Panc1 (cell line): ENCODE data around the gene DAAM2. TPM values are rescaled to one million over a fixed set of nuclear protein-coding genes. Genes with fewer than 3 reads are reported as not detected.

Experiments used
- ATAC-seq: fragments of 200-7000 bp; cut with Tn5 transposase; 2 replicates; pipeline ENCODE4 v1.9.1; 2020; ENCODE audit warnings: mild to moderate bottlenecking, moderate library complexity
- BruUV-seq: library from RNA; stranded (reverse); fragments of 400-500 nt; replicated peaks from 2 replicates; lab custom pipeline; 2021; lab: Mats Ljungman, UMichigan
- CTCF ChIA-PET: fragments of 300-600 bp; sonication (Branson Sonifier 250); formaldehyde crosslinking; loops from one replicate; lab custom pipeline; 2022; ENCODE audit warnings: antibody characterized with exemption; lab: Charles Lee
- POLR2A ChIA-PET: fragments of 300-600 bp; sonication (Branson Sonifier 250); formaldehyde crosslinking; loops from one replicate; lab custom pipeline; 2022; ENCODE audit warnings: antibody characterized with exemption; lab: Charles Lee
- DNase-seq: peaks from one replicate; pipeline ENCODE4 v3.0.0-alpha.2; 2010; ENCODE audit warnings: low read depth, low spot score
- H3K27ac ChIP-seq: 2 replicates; pipeline ENCODE4 v1.5.1; 2011; ENCODE audit warnings: mild to moderate bottlenecking, low read length, inconsistent platforms
- H3K27me3 ChIP-seq: fragments of 200-500 bp; sonication (Bioruptor generic); 2 replicates; pipeline ENCODE4 v1.6.0; 2014; ENCODE audit warnings: low read length, inconsistent platforms; ENCODE audit not compliant: control insufficient read depth, insufficient read depth
- H3K36me3 ChIP-seq: fragments of 200-500 bp; sonication (Bioruptor generic); 2 replicates; pipeline ENCODE4 v1.5.1; 2014; ENCODE audit warnings: inconsistent platforms, mild to moderate bottlenecking, low read length, moderate library complexity; ENCODE audit not compliant: control insufficient read depth, insufficient read depth
- H3K4me1 ChIP-seq: 2 replicates; pipeline ENCODE4 v1.5.1; 2011; ENCODE audit warnings: inconsistent platforms, mild to moderate bottlenecking, low read length, moderate library complexity; ENCODE audit not compliant: control insufficient read depth, insufficient read depth
- H3K4me3 ChIP-seq, 2 experiments: 2 replicates each; pipeline ENCODE4 v1.5.1; 2011 to 2012; ENCODE audit warnings: low read depth in 2 of 2, low read length in 2 of 2, mild to moderate bottlenecking in 2 of 2, inconsistent platforms in 1 of 2, moderate library complexity in 1 of 2
- H3K9me3 ChIP-seq: fragments of 200-500 bp; sonication (Bioruptor generic); 2 replicates; pipeline ENCODE4 v1.5.1; 2014; ENCODE audit warnings: low read depth, mild to moderate bottlenecking, inconsistent platforms, low read length, moderate library complexity; ENCODE audit not compliant: control insufficient read depth, insufficient read depth
- POLR2AphosphoS5 ChIP-seq: IDR thresholded peaks from 2 replicates; pipeline ENCODE4 v1.6.1; 2012; ENCODE audit warnings: mild to moderate bottlenecking, low read depth, low read length, moderate library complexity
- REST ChIP-seq, 2 experiments: IDR thresholded peaks; 2 replicates each; pipeline ENCODE4 v1.6.1; 2011 to 2012; ENCODE audit warnings: low read depth in 2 of 2, control low read depth in 1 of 2, low read length in 1 of 2, mild to moderate bottlenecking in 1 of 2, moderate library complexity in 1 of 2; ENCODE audit not compliant: insufficient read depth in 1 of 2
- SIN3A ChIP-seq: IDR thresholded peaks from 2 replicates; pipeline ENCODE4 v1.6.1; 2012; ENCODE audit warnings: low read depth, mild to moderate bottlenecking, low read length, moderate library complexity, borderline replicate concordance; ENCODE audit not compliant: insufficient read depth
- TCF7L2 ChIP-seq: IDR thresholded peaks from 2 replicates; pipeline ENCODE4 v1.6.1; 2011; ENCODE audit warnings: mild to moderate bottlenecking, low read depth, low read length, inconsistent platforms
- in situ Hi-C: cut with HindIII; loops from 2 replicates; pipeline ENCODE4 v1.10.0; 2016; ENCODE audit warnings: low sequenced_read_pairs, low pct_unique_long_range_greater_than_20kb
- intact Hi-C: fragments of 100-400 bp; cut with micrococcal nuclease; formaldehyde crosslinking; loops from one replicate; pipeline ENCODE4 v1.10.0; 2022; ENCODE audit not compliant: unreplicated experiment
- total RNA-seq: library from RNA; stranded (reverse); gene quantifications from one replicate; pipeline ENCODE4 v1.2.1, GENCODE V29; 2021; ENCODE audit not compliant: unreplicated experiment
- TF ChIP-seq, protein P1 (sequence below): fragments of 450-650 bp; IDR thresholded peaks from 2 replicates; pipeline ENCODE4 v1.5.1; 2017; ENCODE audit warnings: mild to moderate bottlenecking

DAAM2 gene
- total RNA-seq, 1 experiment from 2014 or later, result not detected

DNA sequence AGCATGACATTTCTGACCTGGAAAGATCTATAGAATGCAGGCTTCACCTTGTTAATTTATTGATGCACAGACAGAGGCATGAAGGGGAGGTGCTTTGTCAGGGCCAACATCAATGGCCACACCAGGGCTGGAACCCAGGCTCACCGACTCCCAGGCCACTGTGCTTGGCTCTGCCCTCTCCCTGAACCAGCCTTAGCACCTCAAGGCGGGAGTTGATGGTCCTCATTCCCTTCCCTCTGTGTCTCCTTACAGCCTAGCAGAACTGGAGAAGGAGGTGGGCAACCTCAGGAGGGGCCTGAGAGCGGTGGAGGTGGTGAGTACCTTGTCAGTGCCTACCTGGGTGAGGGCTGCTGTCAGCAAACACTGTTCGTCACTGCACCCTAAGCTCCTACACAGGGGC is 106.4 kb downstream of the DAAM2 start:
- in situ Hi-C loops, result no loop called here
- H3K4me3 ChIP-seq, result no peak overlapping the region
- BruUV-seq, result no TSS peak
- H3K4me1 ChIP-seq, result no peaks in the 10 kb centered on the region
- no peak for ATAC-seq
- TF ChIP-seq REST (IDR thresholded peaks at IDR 0.05; ENCODE audit: insufficient read depth in 1 of 2, low read depth in 2 of 2, low read length in 1 of 2), result no peak
- TF ChIP-seq POLR2AphosphoS5, result no peak
- TF ChIP-seq, protein P1, sequence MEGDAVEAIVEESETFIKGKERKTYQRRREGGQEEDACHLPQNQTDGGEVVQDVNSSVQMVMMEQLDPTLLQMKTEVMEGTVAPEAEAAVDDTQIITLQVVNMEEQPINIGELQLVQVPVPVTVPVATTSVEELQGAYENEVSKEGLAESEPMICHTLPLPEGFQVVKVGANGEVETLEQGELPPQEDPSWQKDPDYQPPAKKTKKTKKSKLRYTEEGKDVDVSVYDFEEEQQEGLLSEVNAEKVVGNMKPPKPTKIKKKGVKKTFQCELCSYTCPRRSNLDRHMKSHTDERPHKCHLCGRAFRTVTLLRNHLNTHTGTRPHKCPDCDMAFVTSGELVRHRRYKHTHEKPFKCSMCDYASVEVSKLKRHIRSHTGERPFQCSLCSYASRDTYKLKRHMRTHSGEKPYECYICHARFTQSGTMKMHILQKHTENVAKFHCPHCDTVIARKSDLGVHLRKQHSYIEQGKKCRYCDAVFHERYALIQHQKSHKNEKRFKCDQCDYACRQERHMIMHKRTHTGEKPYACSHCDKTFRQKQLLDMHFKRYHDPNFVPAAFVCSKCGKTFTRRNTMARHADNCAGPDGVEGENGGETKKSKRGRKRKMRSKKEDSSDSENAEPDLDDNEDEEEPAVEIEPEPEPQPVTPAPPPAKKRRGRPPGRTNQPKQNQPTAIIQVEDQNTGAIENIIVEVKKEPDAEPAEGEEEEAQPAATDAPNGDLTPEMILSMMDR, result no peak
- no peak for TF ChIP-seq SIN3A
- no peak for TF ChIP-seq TCF7L2
- H3K9me3 ChIP-seq, result no peaks in the 10 kb centered on the region
- no peaks in the 10 kb centered on the region for H3K36me3 ChIP-seq
- no peak for DNase-seq
- no peak overlapping the region for H3K27ac ChIP-seq
- ChIA-PET CTCF (no interaction called here), POLR2A (interaction anchor here (0.6 kb wide), 1 partner anchor 103 kb away, joined by 4 read pairs; no protein-coding TSS in a partner anchor)
- no peaks in the 10 kb centered on the region; the same call in 1 of the 2 replicates for H3K27me3 ChIP-seq
- intact Hi-C loops, result loop anchor here (5.0 kb wide), 1 partner anchor 536 kb away; no protein-coding TSS in a partner anchor

- no peak for TF ChIP-seq POLR2AphosphoS5
- TF ChIP-seq, protein P1, result no peak
- TF ChIP-seq SIN3A, result no peak
- no peak for TF ChIP-seq REST (IDR thresholded peaks at IDR 0.05; ENCODE audit: insufficient read depth in 1 of 2, low read depth in 2 of 2, low read length in 1 of 2)
- TF ChIP-seq TCF7L2, result no peak
- CTCF ChIA-PET, result no interaction called here
- intact Hi-C loops, result loop anchor here (5.0 kb wide), 1 partner anchor 537 kb away; no protein-coding TSS in a partner anchor
Observed at GRCh38 chr6:39899554-39900295, 107.5 kb downstream of the DAAM2 start.

More at GRCh38 chr6:39899554-39900295, 107.5 kb downstream of the DAAM2 start:
- H3K4me3 ChIP-seq, result no peak overlapping the region
- POLR2A ChIA-PET, result no interaction called here
- H3K9me3 ChIP-seq, result no peaks in the 10 kb centered on the region
- DNase-seq (no peak), ATAC-seq (no peak)
- no peak overlapping the region for H3K27ac ChIP-seq
- BruUV-seq, result no TSS peak
- H3K27me3 ChIP-seq, result no peaks in the 10 kb centered on the region; the same call in 1 of the 2 replicates
- H3K4me1 ChIP-seq, result no peaks in the 10 kb centered on the region
- H3K36me3 ChIP-seq, result no peaks in the 10 kb centered on the region
- in situ Hi-C loops, result no loop called here
